Prostate gland (tissue), 2 donors: ENCODE results near the gene ATG2A.

Experiments
- POLR2A ChIP-seq: fragments of 450-650 bp; IDR thresholded peaks from one replicate; pipeline ENCODE4 v1.6.1; 2016; ENCODE audit warnings: antibody characterized with exemption, mild to moderate bottlenecking
- POLR2AphosphoS5 ChIP-seq: sonication (generic); formaldehyde crosslinking; IDR thresholded peaks from one replicate; pipeline ENCODE4 v1.6.1; 2017; ENCODE audit warnings: antibody characterized with exemption
- TF ChIP-seq, protein P1 (sequence below), 4 experiments: fragments of 200-600 bp in 2 of 4; fragments of 450-650 bp in 2 of 4; sonication (generic) in 2 of 4; IDR thresholded peaks; 1 replicate in 3 of 4; 2 replicates in 1 of 4; pipeline ENCODE4 v1.5.1; 2016 to 2019; ENCODE audit warnings: antibody characterized with exemption in 4 of 4, mild to moderate bottlenecking in 2 of 4, moderate library complexity in 2 of 4

DNA sequence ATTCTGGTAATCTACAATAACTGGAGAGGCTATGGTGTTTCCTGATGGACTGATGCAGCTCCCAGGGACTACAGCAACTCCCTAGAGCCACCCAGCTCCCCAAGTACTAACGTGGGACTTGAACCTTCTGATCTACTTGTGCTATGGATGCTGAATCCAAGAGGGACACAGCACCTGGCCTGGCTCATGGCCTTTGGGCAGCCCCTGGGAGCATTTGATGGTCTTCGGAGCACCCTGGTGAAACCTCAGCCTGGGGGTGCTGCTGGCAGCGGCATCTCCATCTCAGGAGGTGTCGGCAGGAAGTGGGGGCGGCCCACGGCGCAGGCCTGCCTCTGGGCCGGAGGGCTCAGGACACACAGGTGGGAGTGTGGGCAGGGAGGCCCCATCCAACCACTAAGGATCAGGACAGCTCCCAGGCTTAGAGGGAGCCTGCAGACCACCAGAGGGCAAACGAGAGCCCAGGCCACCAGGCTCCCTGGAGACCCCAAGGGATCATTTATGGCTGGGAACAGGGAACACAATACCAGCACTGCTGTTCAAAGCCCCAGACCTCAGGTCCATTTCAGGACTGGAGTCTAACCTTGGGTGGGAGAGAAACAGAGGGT is 47.3 kb downstream of the ATG2A start:
- TF ChIP-seq, protein P1, sequence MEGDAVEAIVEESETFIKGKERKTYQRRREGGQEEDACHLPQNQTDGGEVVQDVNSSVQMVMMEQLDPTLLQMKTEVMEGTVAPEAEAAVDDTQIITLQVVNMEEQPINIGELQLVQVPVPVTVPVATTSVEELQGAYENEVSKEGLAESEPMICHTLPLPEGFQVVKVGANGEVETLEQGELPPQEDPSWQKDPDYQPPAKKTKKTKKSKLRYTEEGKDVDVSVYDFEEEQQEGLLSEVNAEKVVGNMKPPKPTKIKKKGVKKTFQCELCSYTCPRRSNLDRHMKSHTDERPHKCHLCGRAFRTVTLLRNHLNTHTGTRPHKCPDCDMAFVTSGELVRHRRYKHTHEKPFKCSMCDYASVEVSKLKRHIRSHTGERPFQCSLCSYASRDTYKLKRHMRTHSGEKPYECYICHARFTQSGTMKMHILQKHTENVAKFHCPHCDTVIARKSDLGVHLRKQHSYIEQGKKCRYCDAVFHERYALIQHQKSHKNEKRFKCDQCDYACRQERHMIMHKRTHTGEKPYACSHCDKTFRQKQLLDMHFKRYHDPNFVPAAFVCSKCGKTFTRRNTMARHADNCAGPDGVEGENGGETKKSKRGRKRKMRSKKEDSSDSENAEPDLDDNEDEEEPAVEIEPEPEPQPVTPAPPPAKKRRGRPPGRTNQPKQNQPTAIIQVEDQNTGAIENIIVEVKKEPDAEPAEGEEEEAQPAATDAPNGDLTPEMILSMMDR (IDR thresholded peaks at IDR 0.05): no peak
- no peak for TF ChIP-seq POLR2AphosphoS5
- TF ChIP-seq POLR2A: no peak
